NCI-H2227 (cell line): ENCODE results near the gene MYO15A.

ENCODE experiments used
- DNase-seq: peaks from one replicate; lab custom pipeline; 2025; ENCODE audit not compliant: unreplicated experiment; lab: John Stamatoyannopoulos, UW

MYO15A gene, protein sequence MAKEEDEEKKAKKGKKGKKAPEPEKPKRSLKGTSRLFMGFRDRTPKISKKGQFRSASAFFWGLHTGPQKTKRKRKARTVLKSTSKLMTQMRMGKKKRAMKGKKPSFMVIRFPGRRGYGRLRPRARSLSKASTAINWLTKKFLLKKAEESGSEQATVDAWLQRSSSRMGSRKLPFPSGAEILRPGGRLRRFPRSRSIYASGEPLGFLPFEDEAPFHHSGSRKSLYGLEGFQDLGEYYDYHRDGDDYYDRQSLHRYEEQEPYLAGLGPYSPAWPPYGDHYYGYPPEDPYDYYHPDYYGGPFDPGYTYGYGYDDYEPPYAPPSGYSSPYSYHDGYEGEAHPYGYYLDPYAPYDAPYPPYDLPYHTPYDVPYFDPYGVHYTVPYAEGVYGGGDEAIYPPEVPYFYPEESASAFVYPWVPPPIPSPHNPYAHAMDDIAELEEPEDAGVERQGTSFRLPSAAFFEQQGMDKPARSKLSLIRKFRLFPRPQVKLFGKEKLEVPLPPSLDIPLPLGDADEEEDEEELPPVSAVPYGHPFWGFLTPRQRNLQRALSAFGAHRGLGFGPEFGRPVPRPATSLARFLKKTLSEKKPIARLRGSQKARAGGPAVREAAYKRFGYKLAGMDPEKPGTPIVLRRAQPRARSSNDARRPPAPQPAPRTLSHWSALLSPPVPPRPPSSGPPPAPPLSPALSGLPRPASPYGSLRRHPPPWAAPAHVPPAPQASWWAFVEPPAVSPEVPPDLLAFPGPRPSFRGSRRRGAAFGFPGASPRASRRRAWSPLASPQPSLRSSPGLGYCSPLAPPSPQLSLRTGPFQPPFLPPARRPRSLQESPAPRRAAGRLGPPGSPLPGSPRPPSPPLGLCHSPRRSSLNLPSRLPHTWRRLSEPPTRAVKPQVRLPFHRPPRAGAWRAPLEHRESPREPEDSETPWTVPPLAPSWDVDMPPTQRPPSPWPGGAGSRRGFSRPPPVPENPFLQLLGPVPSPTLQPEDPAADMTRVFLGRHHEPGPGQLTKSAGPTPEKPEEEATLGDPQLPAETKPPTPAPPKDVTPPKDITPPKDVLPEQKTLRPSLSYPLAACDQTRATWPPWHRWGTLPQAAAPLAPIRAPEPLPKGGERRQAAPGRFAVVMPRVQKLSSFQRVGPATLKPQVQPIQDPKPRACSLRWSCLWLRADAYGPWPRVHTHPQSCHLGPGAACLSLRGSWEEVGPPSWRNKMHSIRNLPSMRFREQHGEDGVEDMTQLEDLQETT (N-terminal part only)

GRCh38 chr17:18108401-18109312 lies at the start of gene MYO15A:
TSS of gene MYO15A (plus strand) at chr17:18108756. CDS start at chr17:18118801, 10,045 bp downstream.
- DNase-seq, result no peak

DNA sequence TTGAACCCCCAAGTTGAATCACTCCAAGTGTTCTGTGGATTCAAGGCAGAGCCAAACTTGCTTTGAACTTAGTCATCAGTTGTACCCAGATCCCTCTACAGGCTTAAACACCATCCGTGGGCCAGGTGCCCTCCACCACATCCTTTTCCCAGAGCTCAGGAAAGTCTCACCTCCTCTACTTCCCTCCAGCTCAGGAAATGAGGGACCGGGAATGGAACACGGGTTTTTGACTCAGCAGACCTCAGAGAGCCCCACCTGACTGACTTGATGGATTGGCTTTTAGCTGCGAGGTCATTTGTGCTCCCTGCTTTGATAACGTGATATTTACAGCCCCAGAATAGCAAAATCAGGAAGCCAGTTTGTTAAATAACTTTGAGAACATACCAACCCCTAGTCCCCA lies 49.3 kb upstream of the MYO15A start:
- DNase-seq, result no peak

GRCh38 chr17:18064053-18064452 lies 44.5 kb upstream of the MYO15A start:
- DNase-seq, result no peak

- DNase-seq, result no peak
Observed at GRCh38 chr17:18065546-18065945, 43.0 kb upstream of the MYO15A start.

DNA sequence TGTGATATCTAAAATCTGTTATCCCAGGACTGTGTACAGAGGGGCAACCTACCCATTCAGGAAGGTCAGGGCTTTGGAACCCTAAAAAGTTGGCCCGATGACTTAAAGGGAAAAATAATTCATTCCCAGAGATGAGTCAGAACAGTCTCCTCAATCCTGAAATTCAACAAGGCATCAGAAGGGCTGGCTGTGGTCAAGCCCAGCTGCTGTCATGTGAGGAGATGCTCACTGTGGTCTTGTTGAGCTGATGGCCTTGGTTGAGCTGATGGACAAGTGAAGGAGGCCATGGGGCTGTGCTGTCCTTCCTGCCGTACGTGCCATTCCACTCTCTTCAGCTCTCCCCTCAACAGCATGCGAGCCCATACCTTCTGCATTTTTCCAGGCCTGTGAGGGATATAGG lies 41.7 kb upstream of the MYO15A start:
- no peak for DNase-seq

DNA sequence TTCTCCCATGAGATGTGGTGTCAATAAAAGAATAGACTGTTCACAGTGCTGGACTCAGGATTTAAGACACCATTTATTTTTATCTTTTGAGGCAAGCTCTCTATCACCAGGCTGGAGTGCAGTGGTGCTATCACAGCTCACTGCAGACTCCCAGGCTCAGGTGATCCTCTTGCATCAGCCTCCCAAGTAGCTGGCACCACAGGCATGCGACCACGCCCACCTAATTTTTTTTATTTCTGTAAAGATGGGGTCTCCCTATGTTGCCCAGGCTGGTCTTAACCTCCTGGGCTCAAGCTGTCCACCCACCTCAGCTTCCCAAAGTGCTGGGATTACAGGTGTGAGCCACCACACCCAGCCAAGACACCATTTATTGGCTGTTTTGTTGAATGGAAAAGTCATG lies 39.5 kb upstream of the MYO15A start:
- no peak for DNase-seq

- DNase-seq, result peak; percentile 28
Observed at GRCh38 chr17:18070861-18071340, 37.7 kb upstream of the MYO15A start.

- no peak for DNase-seq
Observed at GRCh38 chr17:18071751-18072150, 36.8 kb upstream of the MYO15A start.

DNA sequence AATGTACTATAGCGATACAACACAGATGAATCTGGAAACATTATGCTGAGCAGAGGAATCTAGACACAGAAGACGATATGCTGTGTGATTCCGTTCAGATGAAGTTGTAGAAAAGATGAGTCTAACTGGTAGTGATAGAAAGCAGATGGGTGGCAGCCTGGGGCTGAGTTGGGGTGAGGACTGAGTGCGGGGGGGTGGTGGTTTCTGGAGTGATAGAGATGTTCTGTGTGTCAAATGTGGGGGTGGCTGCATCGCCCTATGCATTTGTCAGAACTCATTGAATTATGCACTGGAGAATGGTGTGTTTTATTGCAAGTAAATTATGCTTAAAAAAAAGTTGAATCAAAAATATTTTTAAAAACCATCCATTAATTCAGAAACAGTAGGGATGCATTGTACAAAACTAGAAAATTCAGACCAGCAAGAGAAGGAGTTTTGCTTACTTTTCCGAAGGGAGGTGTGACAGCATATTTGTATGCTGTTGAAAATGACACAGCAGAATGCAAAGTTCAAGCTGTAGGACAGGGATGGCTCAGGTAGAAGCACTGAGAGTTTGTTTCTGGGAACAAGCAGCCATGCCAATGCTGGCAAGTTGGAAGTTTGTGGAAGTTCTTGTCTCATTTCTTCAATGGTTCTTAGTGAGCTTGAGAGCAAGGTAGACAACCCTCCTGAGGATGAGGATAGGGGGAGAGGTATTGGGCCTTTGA lies 33.8 kb upstream of the MYO15A start:
- no peak for DNase-seq

GRCh38 chr17:18076936-18077335 lies 31.6 kb upstream of the MYO15A start:
- no peak for DNase-seq

DNA sequence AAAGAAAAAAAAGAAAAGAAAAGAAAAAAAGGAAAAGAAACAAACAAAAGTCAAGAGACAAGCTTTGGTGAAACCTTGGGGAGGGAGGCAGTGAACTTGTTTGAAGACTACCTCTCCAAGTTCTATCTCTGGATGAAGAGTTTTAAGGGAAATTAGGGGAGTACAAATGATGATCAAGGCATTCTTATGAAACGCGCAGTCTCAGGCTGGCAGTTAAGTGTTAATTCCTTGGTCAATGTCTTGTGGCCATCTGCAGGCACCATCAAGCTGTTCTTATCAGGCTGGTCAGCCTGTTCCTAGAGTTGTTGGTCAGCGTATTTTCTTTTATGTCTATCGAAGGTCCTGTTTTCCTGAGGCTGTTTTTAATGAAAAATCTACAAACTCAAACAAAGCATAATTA lies 29.0 kb upstream of the MYO15A start:
- DNase-seq, result no peak

GRCh38 chr17:18084256-18084655 lies 24.3 kb upstream of the MYO15A start:
- no peak for DNase-seq

DNA sequence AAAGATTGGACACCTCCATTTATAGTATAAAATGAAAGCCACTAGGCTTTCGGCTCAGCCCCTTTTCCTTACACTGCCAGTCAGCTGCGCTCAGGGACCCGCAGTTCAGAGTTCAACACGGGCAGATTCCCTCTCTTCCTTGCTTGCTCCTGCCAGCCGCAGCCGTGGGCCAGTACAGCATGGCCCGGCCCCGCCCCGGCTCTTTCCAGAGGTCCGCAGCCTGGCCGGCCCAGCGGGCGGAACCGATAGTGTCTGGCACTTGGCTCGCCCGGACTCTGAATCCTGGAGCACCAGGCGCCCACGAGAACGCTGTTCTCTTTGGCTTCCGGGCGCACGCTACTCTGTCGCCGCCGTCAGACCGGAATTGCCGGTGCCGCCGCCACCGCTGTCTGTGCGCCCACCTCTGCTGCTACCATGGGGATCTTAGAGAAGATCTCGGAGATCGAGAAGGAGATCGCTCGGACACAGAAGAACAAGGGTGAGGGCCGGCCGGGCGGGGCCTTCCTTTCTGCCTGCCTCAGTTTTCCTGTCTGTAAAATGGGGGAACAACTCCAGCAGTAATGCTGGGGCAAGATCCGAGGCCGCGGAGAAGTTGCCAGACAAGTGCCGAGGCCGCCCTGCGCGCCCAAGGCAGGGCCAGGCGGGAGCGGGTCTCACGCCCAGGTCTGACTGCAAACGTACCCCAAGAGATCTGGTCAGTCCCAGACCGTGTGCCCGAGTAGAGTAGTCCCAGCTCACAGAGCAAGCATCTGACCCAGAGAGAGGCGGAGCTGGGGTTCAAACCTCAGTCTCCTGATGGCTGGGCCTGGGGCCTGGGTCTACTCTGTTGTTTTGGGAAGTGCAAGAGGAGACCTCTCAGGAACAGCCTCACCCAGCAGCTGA lies 20.7 kb upstream of the MYO15A start, which contains the start of gene DRG2:
Gene DRG2, plus strand, starts transcription at position 339 of the 882 bp plus-strand sequence. Its CDS starts 76 bp downstream, at position 415.
- peak; percentile 92 for DNase-seq

DNA sequence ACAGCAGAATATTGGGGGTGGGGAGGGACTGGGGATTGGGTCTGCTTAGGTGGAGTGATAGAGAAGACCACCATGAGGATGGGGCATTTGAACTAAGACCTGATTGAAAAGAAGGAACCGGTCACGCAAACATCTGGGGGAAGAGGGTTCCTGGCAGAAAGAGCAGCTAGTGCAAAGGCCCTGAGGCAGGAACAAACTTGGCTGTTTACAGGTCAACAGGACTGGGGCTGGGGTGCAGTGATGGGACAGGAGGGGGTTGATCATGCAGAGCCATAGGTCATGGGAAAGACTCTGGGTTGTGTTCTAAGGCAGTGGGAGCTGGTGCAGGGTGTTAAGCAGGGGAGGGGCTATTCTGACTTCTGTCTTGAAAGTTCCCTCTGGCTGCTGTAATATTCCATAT lies 18.9 kb upstream of the MYO15A start:
- DNase-seq, result no peak

DNA sequence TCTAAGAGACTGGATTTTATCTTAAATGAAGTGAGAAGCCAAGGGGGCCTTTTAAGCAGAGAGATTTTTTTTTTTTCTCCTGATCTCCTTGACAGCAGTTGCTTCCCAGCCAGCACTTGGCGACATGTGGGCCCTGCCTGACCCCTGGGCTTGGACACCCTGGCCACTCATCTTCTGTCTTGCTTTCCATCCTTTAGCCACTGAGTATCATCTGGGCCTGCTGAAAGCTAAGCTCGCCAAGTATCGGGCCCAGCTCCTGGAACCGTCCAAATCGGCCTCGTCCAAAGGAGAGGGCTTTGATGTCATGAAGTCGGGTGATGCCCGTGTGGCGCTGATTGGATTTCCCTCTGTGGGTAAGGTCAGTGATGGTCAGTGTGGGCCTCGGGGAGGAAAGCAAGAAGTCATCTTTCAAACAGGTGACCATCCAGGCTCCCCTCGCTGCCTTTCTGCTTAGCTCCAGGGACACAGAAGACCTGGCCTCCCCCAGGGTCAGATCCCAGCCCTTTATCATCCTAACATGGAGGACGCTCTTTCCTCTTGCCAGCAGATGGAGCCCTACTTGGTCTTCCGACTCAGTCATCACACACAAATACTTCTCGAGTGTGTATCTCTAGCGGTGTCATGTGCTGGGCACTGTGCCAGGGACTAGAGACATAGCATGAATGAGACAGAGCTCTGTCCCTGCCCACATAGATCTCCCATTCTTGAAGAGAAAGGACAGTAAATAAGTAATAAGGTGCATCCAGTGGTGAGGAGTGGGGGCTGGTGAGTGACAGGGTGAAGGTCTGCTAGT lies 14.7 kb upstream of the MYO15A start:
- peak; percentile 32 for DNase-seq

DNA sequence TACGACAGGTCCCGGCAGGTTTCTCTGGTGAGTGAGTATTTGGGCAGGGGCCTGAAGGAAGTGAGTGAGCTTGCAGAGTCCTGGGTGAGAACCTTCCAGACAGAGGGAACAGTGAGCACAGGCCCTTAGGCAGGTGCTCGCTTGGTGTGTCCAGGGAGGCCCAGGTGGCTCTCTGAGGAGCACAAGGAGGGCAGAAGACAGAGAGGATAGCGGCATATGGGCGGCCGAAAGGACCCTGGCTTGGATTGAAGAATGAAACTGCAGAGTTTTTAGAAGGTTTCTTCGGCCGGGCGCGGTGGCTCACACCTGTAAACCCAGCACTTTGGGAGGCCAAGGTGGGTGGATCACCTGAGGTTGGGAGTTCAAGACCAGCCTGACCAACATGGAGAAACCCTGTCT lies 14.1 kb upstream of the MYO15A start:
- DNase-seq, result no peak

GRCh38 chr17:18099516-18099915 lies 9.0 kb upstream of the MYO15A start:
- no peak for DNase-seq

GRCh38 chr17:18100616-18101015 lies 7.9 kb upstream of the MYO15A start:
- no peak for DNase-seq
